Stimulated activated CD4-positive, alpha-beta T cell treated with anti-CD3 and anti-CD28 coated beads, TNF-alpha, amount 100 ng/mL, for 48 hours (primary cell): ENCODE measurements around the gene PLG.
"Not testable (repeated sequence)": the region's sequence is repeated elsewhere in the genome, so short reads cannot be mapped to it uniquely, and the experiment has no call there.

Source experiments
- DNase-seq, 3 donors: peaks; one replicate each; pipeline ENCODE4 v3.0.0-alpha.2; 2020; ENCODE audit warnings: low read depth in 3 of 3

PLG gene

GRCh38 chr6:160775792-160776580, 73.9 kb downstream of the PLG start:
- DNase-seq, result no peak

- not testable (repeated sequence) for DNase-seq
Observed at GRCh38 chr6:160779095-160779494, 77.1 kb downstream of the PLG start.

GRCh38 chr6:160780656-160781055, 78.6 kb downstream of the PLG start:
- not testable (repeated sequence) for DNase-seq

GRCh38 chr6:160781298-160781697, 79.3 kb downstream of the PLG start:
- no peak for DNase-seq

- DNase-seq, result no peak
Observed at GRCh38 chr6:160782228-160782627, 80.2 kb downstream of the PLG start.

- DNase-seq, result no peak
Observed at GRCh38 chr6:160783741-160784140, 81.7 kb downstream of the PLG start.

GRCh38 chr6:160788126-160788525, 86.1 kb downstream of the PLG start:
- not testable (repeated sequence) for DNase-seq

GRCh38 chr6:160788806-160789205, 86.8 kb downstream of the PLG start:
- DNase-seq, result no peak

GRCh38 chr6:160789263-160790027, 87.4 kb downstream of the PLG start:
- DNase-seq, result no peak

GRCh38 chr6:160790028-160790792, 88.2 kb downstream of the PLG start:
- DNase-seq, result no peak

- DNase-seq, result no peak
Observed at GRCh38 chr6:160791459-160791858, 89.4 kb downstream of the PLG start.

GRCh38 chr6:160791981-160792418, 90.0 kb downstream of the PLG start:
- no peak for DNase-seq

- DNase-seq, result no peak
Observed at GRCh38 chr6:160792708-160793107, 90.7 kb downstream of the PLG start.

- no peak for DNase-seq
Observed at GRCh38 chr6:160793652-160794051, 91.6 kb downstream of the PLG start.

GRCh38 chr6:160795721-160796120, 93.7 kb downstream of the PLG start:
- DNase-seq, result no peak

GRCh38 chr6:160798625-160799024, 96.6 kb downstream of the PLG start:
- no peak for DNase-seq

GRCh38 chr6:160799801-160800506, 97.9 kb downstream of the PLG start:
- DNase-seq, result no peak

GRCh38 chr6:160801418-160801817, 99.4 kb downstream of the PLG start:
- DNase-seq, result no peak

GRCh38 chr6:160802049-160802448, 100.0 kb downstream of the PLG start:
- not testable (repeated sequence) for DNase-seq
